SU-DHL-6 (cell line): ENCODE results near the gene KLRC2.
"Not testable (repeated sequence)": the region's sequence is repeated elsewhere in the genome, so short reads cannot be mapped to it uniquely, and the experiment has no call there.

Source experiments
- H2AFZ ChIP-seq: fragments of 200-600 bp; sonication (generic); 2 replicates; pipeline ENCODE4 v1.6.1; 2014; ENCODE audit warnings: low read depth, mild to moderate bottlenecking, moderate library complexity, mixed read lengths, antibody characterized with exemption, low read length; ENCODE audit not compliant: severe bottlenecking
- H3F3A ChIP-seq: fragments of 200-600 bp; shearing (Covaris generic); 2 replicates; pipeline ENCODE4 v1.6.0; 2016; ENCODE audit warnings: antibody characterized with exemption, mild to moderate bottlenecking; ENCODE audit not compliant: insufficient read depth
- H3K27ac ChIP-seq: fragments of 200-600 bp; sonication (generic); 2 replicates; pipeline ENCODE4 v1.5.1; 2016; ENCODE audit warnings: low read depth, mild to moderate bottlenecking, low read length, moderate library complexity, mixed read lengths
- H3K27me3 ChIP-seq: fragments of 200-600 bp; sonication (generic), shearing (Covaris generic); 2 replicates; pipeline ENCODE4 v1.6.0; 2014; ENCODE audit warnings: mild to moderate bottlenecking, low read length
- H3K36me3 ChIP-seq: fragments of 200-600 bp; sonication (generic); 2 replicates; pipeline ENCODE4 v1.6.1; 2014; ENCODE audit warnings: mild to moderate bottlenecking, low read length, mixed read lengths
- H3K4me2 ChIP-seq: fragments of 300-600, 200-600 bp; shearing (Covaris generic), sonication (generic); 2 replicates; pipeline ENCODE4 v1.6.0; 2014; ENCODE audit warnings: low read length, low read depth, mild to moderate bottlenecking; ENCODE audit not compliant: poor library complexity, severe bottlenecking
- H3K4me3 ChIP-seq: fragments of 200-600 bp; sonication (generic); 2 replicates; pipeline ENCODE4 v1.5.1; 2014; ENCODE audit warnings: antibody characterized with exemption, low read length, mild to moderate bottlenecking, mixed read lengths; ENCODE audit not compliant: insufficient read depth, poor library complexity, severe bottlenecking
- H3K79me2 ChIP-seq: fragments of 200-600 bp; sonication (generic); 2 replicates; pipeline ENCODE4 v1.6.1; 2014; ENCODE audit warnings: mild to moderate bottlenecking, low read length, moderate library complexity; ENCODE audit not compliant: insufficient read depth
- H3K9ac ChIP-seq: fragments of 200-600 bp; sonication (generic); 2 replicates; pipeline ENCODE4 v1.7.0; 2014; ENCODE audit warnings: mild to moderate bottlenecking, low read length
- H3K9me2 ChIP-seq: fragments of 200-600 bp; sonication (generic); replicated peaks from 2 replicates; pipeline ENCODE4 v1.6.1; 2014; ENCODE audit warnings: low read length; ENCODE audit not compliant: insufficient read depth
- H3K9me3 ChIP-seq: fragments of 200-600 bp; sonication (generic); 2 replicates; pipeline ENCODE4 v1.6.1; 2014; ENCODE audit warnings: low read length, mixed read lengths; ENCODE audit not compliant: insufficient read depth
- H4K20me1 ChIP-seq: fragments of 200-600 bp; sonication (generic); 2 replicates; pipeline ENCODE4 v1.6.1; 2014; ENCODE audit warnings: low read depth, mild to moderate bottlenecking, antibody characterized with exemption, low read length, moderate library complexity, mixed read lengths
- EZH2phosphoT487 ChIP-seq: fragments of 200-600 bp; sonication (generic), shearing (Covaris generic); conservative IDR thresholded peaks from 2 replicates; pipeline ENCODE4 v1.6.1; 2018; ENCODE audit warnings: mild to moderate bottlenecking, antibody characterized with exemption, low read length, moderate library complexity, mixed read lengths
- TF ChIP-seq, protein P1 (sequence below): fragments of 200-600 bp; sonication (generic); IDR thresholded peaks from one replicate; pipeline ENCODE4 v1.5.1; 2017; ENCODE audit warnings: antibody characterized with exemption, mild to moderate bottlenecking, low read length, moderate library complexity; ENCODE audit not compliant: insufficient read depth, poor library complexity, severe bottlenecking

KLRC2 gene

DNA sequence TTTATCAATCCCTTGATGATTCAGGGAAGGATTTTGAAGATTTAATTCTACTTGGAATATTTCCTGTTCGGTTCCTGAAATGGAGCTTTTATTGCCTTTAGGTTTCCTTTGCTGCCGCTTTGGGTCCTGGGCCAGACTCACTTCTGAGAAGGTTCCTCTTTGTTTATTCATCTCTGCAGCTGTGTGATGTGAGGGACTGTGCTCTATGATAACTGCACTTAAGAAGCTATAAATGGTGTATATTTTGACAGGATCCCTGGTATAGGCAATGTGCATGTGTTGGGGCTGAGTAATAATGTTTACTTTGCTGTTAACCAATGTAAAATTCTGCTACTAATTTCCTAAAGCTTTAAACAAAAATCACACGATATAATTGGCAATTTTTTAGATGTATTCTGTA lies at the start of gene KLRC2:
TSS of gene KLRC2 (minus strand) at position 195 of the 400 bp plus-strand sequence. CDS start at position 171, 24 bp downstream.
- H3K9me3 ChIP-seq, H3K4me2 ChIP-seq, H3K9me2 ChIP-seq, H3K36me3 ChIP-seq, H3K4me3 ChIP-seq, H2AFZ ChIP-seq, H3K27me3 ChIP-seq, H3K79me2 ChIP-seq, H3K27ac ChIP-seq, H4K20me1 ChIP-seq, H3F3A ChIP-seq, H3K9ac ChIP-seq: not testable (repeated sequence)

DNA sequence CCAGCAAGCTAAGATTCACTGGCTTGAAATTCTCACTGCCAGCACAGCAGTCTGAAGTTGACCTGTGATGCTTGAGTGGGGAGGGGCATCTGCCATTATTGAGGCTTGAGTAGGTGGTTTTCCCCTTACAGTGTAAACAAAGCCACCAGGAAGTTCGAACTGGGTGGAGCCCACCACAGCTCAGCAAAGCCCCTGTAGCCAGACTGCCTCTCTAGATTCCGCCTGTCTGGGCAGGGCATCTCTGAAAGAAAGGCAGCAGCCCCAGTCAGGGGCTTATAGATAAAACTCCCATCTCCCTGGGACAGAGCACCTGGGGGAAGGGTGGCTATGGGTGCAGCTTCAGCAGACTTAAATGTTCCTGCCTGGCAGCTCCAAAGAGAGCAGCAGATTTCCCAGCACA lies 46.1 kb upstream of the KLRC2 start:
- not testable (repeated sequence) for H3K27me3 ChIP-seq, H4K20me1 ChIP-seq, H3K9ac ChIP-seq, H3F3A ChIP-seq, H3K4me3 ChIP-seq, H3K27ac ChIP-seq, H3K4me2 ChIP-seq, H3K9me3 ChIP-seq, H2AFZ ChIP-seq, H3K9me2 ChIP-seq, H3K79me2 ChIP-seq, H3K36me3 ChIP-seq

DNA sequence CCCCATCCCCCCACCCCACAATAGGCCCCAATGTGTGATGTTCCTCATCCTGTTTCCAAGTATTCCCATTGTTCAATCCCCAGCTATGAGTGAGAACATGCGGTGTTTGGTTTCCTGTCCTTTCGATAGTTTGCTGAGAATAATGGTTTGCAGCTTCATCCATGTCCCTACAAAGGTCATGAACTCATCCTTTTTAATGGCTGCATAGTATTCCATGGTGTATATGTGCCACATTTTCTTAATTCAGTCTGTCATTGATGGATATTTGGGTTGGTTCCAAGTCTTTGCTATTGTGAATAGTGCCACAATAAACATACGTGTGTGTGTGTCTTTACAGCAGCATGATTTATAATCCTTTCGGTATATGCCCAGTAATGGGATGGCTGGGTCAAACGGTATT lies 37.0 kb upstream of the KLRC2 start:
- not testable (repeated sequence) for H3K79me2 ChIP-seq, H4K20me1 ChIP-seq, H3K36me3 ChIP-seq, H3K9me3 ChIP-seq, H3K27me3 ChIP-seq, H3K27ac ChIP-seq, H3K9me2 ChIP-seq, H3K9ac ChIP-seq, H3F3A ChIP-seq, H3K4me3 ChIP-seq, H2AFZ ChIP-seq, H3K4me2 ChIP-seq

DNA sequence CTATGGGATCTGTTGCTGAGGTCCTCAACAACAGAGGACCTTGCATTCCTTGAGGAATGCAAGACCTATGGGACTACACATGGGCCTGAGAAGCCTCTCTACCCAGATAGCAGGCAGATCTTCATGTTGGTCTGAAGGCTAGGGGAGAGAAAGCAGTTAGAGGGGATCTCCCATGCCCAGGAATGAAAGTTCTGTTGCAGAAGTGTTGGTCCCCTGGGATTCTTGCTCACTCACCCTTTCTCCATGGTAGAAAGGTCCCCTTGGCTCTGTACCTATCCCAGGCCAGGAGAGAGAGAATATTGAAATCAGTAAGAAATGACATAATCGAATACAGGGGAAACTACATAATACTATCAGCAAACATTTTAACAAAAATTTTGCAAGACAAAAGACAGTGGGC lies 33.9 kb upstream of the KLRC2 start:
- Histone ChIP-seq H3K27ac (no peak overlapping the region), H3K9ac (no peak overlapping the region), H3K9me3 (no peaks in the 10 kb centered on the region), H2AFZ (no peak overlapping the region), H3K36me3 (no peaks in the 10 kb centered on the region), H4K20me1 (no peaks in the 10 kb centered on the region), H3F3A (no peaks in the 10 kb centered on the region), H3K79me2 (no peaks in the 10 kb centered on the region), H3K27me3 (no peaks in the 10 kb centered on the region), H3K9me2 (no peaks in the 10 kb centered on the region), H3K4me2 (no peak overlapping the region), H3K4me3 (no peak overlapping the region)
- TF ChIP-seq, protein P1, sequence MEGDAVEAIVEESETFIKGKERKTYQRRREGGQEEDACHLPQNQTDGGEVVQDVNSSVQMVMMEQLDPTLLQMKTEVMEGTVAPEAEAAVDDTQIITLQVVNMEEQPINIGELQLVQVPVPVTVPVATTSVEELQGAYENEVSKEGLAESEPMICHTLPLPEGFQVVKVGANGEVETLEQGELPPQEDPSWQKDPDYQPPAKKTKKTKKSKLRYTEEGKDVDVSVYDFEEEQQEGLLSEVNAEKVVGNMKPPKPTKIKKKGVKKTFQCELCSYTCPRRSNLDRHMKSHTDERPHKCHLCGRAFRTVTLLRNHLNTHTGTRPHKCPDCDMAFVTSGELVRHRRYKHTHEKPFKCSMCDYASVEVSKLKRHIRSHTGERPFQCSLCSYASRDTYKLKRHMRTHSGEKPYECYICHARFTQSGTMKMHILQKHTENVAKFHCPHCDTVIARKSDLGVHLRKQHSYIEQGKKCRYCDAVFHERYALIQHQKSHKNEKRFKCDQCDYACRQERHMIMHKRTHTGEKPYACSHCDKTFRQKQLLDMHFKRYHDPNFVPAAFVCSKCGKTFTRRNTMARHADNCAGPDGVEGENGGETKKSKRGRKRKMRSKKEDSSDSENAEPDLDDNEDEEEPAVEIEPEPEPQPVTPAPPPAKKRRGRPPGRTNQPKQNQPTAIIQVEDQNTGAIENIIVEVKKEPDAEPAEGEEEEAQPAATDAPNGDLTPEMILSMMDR = no peak
- TF ChIP-seq EZH2phosphoT487 = no peak

DNA sequence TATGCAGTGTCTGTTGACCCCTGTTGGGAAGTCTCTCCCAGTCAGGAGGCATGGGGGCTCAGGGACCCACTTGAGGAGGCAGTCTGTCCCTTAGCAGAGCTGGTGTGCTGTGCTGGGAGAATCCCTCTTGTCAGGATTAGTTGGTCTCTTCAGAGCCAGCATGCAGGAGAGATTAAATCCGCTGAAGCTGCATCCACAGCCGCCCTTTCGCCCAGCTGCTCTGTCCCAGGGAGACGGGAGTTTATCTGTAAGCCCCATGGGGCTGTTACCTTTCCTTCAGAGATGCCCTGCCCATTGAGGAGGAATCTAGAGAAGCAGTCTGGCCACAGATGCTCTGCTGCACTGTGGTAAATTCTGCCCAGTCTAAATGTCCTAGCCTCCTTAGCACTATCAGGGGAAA lies 30.5 kb upstream of the KLRC2 start:
- H3K27ac ChIP-seq = no peak overlapping the region
- H3F3A ChIP-seq = no peaks in the 10 kb centered on the region
- H3K27me3 ChIP-seq = no peaks in the 10 kb centered on the region
- no peak overlapping the region for H3K9ac ChIP-seq
- H3K4me2 ChIP-seq = no peak overlapping the region
- H4K20me1 ChIP-seq = no peaks in the 10 kb centered on the region
- H3K9me2 ChIP-seq = no peaks in the 10 kb centered on the region
- no peak overlapping the region for H2AFZ ChIP-seq
- TF ChIP-seq EZH2phosphoT487 = no peak
- TF ChIP-seq, protein P1 = no peak
- no peak overlapping the region for H3K4me3 ChIP-seq
- no peaks in the 10 kb centered on the region for H3K36me3 ChIP-seq
- no peaks in the 10 kb centered on the region for H3K79me2 ChIP-seq
- H3K9me3 ChIP-seq = no peaks in the 10 kb centered on the region
